Measurements from ENCODE around the gene ATP11A.
"Not testable (repeated sequence)": the region's sequence is repeated elsewhere in the genome, so short reads cannot be mapped to it uniquely, and the experiment has no call there.

ATP11A gene

DNA sequence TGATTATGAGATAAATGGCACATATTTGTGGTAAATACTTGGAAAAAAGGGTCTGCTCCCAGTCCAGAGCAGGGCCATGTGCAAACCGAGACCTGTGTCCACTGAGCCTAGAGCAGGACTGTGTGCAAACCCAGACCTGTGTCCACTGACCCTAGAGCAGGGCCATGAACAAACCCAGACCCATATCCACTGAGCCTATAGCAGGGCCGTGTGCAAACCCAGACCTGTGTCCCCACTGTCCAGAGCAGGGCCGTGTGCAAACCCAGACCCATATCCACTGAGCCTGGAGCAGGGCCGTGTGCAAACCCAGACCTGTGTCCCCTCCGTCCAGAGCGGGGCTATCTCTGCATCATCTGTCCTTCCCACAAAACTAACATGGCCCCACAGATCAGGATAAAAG lies 136.0 kb downstream of the ATP11A start:
- no peak for DNase-seq

DNA sequence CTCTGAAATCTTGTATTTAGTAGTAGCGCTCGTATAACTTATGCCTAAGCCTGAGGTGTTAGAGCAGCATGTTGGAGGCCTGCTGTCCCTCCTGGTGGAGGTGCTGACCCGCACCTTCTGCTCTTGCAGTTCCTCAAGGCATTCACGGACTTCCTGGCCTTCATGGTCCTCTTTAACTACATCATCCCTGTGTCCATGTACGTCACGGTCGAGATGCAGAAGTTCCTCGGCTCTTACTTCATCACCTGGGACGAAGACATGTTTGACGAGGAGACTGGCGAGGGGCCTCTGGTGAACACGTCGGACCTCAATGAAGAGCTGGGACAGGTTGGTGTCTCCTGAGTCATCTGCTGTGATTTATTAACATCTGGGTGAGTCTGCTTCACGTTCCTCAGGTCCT lies 136.7 kb downstream of the ATP11A start:
- DNase-seq, result no peak

GRCh38 chr13:112828082-112828699 lies 138.4 kb downstream of the ATP11A start:
- DNase-seq, result no peak

DNA sequence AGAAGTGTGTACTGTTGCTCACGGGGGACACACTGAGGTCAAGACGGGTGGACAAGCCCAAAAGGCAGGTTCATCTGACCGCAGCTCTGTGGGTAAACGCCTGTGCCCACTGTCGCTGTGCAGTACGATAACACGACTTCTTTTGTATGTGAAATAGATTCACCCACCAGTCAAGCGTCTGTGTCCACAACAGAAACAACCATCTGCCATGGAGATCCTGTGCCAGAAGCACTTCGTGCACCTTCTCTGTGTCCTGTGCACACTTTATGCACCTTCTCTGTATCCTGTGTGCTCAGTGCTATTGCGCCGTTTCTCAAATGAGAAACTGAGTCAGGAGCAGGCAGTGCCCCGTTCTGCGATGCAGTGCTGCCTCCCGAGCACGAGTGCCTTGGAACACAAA lies 138.9 kb downstream of the ATP11A start:
- DNase-seq, result no peak

DNA sequence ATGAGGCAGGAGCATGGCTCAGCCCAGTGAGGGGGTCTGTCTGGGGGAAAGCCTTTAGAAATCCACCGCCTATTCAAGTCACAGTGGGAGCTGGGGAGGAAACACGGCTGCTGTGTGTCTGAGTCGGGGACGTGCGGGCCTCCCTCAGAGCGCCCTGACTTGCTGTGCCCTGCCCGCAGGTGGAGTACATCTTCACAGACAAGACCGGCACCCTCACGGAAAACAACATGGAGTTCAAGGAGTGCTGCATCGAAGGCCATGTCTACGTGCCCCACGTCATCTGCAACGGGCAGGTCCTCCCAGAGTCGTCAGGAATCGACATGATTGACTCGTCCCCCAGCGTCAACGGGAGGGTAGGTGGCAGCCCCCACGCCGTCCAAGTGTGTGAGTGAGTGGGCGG lies 141.4 kb downstream of the ATP11A start:
- no peak for DNase-seq

DNA sequence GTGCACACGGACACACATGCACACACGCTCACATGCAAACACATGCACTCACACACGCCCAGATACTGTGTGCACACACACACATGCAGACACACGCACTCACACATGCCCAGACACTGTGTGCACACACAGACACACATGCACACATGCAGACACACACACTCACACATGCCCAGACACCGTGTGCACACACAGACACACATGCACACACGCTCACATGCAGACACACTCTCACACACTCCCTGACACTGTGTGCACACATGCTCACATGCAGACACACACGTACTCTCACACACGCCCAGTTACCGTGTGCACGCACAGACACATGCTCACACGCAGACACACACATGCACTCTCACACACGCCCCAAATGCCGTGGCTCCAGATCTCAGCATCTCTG lies 142.0 kb downstream of the ATP11A start:
- no peak for DNase-seq

GRCh38 chr13:112832811-112833210 lies 143.0 kb downstream of the ATP11A start:
- DNase-seq, result no peak

GRCh38 chr13:112833551-112834257 lies 143.9 kb downstream of the ATP11A start:
- no peak for DNase-seq

DNA sequence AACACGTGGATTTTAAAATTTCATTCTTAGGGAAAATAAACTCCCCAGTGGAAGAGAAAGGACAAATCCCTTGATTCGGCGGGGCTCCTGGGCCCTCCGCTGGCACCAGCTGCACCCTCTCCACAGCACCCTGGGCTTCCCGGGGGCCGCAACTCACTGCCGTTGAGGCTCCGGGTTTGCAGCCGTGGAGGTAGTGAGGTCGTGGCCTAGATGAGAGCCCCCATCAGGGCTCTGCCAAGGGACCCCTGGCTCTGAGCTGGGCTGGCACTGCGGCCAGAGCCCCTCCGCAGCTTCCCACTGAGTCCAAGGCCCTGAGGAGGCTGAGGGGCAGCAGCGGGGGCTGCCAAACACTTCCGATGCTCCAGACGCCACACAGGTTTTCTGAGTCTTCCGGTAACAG lies 145.5 kb downstream of the ATP11A start:
- DNase-seq, result no peak

DNA sequence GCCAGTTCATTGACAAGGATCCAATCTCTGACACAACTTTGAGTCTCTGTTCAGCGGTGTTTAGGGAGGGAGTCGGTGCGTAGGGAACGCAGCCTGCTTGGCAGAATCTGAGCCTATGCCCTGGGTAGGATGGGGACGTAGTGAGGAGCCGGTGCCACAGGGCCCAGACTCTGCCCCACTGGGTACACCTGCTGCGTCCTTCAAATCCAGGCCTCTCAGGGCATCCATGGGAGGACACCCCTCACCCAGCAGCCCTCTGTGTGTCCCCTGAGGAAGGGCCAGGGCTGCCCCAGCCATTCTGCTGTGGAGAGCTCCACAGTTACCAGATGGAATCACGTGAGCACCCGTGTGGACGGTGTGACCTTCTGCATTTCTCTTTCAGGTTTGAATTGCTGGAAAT lies 146.0 kb downstream of the ATP11A start:
- DNase-seq, result no peak

- no peak for DNase-seq
Observed at GRCh38 chr13:112836940-112837339, 147.1 kb downstream of the ATP11A start.

- no peak for DNase-seq
Observed at GRCh38 chr13:112837371-112838037, 147.7 kb downstream of the ATP11A start.

DNA sequence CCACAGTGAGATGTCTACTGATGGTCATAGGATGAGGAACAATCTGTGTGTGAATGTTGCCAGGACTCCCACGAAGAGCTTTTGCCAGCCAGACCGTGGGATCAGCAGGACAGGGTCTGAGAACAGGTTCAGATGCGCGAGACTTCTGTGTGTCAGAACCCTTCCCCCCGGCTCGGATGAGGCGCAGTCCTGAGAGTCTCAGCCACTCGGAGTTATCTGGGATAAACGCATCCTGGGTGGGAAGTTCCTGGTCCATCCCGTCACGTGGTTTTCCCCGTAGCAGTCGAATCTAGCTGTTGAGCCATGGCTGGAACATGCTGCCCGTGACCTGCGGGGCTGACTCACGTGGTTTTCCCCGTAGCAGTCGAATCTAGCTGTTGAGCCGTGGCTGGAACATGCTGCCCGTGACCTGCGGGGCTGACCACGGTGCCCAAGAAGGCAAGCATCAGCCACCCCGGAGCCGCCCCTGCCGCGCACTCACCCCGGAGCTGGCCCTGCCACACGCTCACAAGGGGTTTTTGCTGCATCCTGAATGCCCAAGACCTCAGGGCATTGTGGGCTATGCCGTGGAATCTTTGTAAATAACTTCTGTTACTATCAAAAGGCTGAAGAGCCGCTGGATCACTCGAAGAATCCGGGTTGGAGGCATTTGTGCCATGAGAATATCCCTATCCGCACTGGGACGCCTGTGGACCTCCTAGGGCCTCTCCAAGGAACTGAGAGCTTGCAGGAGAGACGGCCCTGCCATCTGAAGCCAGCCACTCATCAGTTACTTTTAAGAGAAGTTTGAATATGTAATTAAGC lies 148.4 kb downstream of the ATP11A start:
- DNase-seq, result no peak

- no peak for DNase-seq
Observed at GRCh38 chr13:112838842-112839117, 148.9 kb downstream of the ATP11A start.

DNA sequence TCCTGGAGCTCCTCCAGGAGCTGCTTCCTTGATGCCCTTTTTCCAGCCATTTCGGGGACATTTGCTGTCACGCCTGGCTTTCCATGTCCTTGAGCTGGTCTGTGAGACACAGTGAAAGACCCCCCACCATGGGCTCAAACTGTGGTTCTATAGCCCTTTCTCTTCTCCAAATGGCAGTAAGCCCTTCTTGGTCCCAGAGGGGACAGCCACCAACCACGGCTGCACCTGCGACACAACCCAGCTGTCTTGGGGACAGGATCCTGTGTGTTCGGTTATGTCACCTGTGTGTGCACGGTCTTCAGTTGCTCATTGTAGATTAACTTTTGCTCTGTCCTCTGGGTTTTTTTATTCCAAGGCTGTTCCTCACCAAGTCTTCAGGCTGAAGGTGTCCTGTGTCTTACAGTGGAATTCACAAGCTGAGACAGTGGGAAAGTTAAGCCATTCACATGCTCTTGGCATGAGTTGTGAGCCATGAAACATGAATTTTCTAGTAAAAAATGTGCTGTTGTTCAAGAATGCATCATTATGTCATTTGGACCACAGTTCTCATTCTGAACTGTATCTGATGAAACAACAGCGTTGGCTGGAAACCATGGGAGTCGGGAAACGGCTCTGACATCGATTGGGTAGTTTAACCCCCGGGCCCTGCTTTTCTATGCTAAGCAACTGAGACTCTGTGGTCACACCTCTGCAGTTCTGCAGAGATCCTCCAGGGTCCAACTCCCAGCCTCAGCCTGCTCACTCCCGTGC lies 149.7 kb downstream of the ATP11A start:
- DNase-seq, result no peak

GRCh38 chr13:112840472-112841302 lies 150.8 kb downstream of the ATP11A start:
- DNase-seq, result no peak

- not testable (repeated sequence) for DNase-seq
Observed at GRCh38 chr13:112841303-112842015, 151.6 kb downstream of the ATP11A start.

GRCh38 chr13:112842343-112842856 lies 152.6 kb downstream of the ATP11A start:
- DNase-seq, result no peak

DNA sequence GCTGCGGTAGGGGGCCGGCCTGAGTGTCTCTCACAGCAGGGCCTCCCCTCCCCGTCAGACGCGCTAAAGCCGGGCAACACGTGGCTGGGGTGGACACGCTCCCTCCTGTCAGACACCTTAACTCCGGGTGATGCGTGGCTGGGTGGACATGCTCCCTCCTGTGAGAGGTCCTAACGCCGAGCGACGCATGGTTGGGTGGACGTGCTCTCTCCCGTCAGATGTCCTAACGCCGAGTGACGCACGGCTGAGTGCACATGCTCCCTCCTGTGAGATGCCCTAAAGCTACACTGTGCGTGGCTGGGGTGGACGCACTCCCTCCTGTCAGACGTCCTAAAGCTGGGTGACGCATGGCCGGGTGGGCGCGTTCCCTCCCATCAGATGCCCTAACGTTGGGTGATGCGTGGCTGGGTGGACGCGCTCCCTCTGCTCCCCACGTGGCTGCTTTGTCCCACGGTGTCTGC lies 153.1 kb downstream of the ATP11A start:
- no peak for DNase-seq

- DNase-seq, result no peak
Observed at GRCh38 chr13:112843392-112844111, 153.7 kb downstream of the ATP11A start.

Data from NCI-H1694 (cell line).